Stimulated activated naive CD4-positive, alpha-beta T cell (primary cell): ENCODE data around the gene HTN1.
"Not testable (repeated sequence)": the region's sequence is repeated elsewhere in the genome, so short reads cannot be mapped to it uniquely, and the experiment has no call there.

ENCODE experiments used
- DNase-seq, 6 experiments: peaks; one replicate each; lab custom pipeline; 2025; lab: John Stamatoyannopoulos, UW

HTN1 gene

DNA sequence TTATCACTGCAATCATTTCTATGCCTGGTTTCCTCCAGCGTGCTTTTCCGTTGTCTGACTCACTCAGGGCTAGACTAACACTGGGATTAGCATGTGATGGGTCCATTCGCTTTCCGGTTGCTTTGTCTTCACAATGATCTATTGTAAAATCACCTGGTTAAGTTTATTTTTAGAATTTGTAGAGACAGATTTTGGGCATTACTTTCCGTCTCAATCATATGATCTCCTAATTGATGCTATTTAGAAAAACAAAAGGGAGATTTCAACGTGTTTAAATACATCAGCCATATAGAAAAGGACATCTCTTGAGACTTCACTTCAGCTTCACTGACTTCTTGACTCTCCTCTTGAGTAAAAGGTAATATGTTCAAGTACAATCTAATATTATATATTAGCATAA is at the start of gene HTN1:
TSS of gene HTN1 (plus strand) at position 301 of the 400 bp plus-strand sequence. CDS start 2,639 bp downstream, outside the sequence.
- not testable (repeated sequence) for DNase-seq

DNA sequence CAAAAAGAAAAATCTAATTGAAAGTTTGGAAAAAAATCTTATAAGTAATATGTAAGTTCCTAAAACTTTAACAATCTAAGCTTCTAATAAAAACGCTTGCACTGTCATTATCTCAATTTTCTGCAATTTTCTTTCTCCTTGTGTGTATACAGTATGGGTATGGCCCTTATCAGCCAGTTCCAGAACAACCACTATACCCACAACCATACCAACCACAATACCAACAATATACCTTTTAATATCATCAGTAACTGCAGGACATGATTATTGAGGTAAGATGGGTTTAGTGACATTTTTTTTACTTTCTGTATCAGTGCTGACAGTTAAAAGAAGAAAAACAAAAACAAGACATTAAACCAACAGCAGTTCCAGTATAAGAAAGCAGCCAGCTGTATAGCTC is 49.5 kb upstream of the HTN1 start:
- DNase-seq: no peak

DNA sequence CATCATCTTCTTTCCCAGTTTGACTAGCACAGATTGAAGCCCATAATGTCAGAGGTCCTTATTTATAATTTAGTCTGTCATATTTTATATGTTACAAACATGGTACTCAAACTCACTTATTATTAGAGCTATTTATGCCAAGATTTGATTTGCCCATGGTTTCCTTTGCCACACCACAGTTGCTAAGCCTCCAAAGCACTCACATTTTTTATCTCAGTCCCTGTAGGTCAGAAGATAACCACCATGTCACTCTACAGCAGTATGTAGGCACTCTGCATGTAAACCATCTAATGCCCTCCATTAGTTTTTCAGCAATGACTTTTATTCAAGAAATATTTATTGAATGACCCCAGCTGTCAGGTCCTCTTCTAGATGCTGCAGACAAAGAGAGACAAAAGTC is 47.7 kb upstream of the HTN1 start:
- no peak for DNase-seq

DNA sequence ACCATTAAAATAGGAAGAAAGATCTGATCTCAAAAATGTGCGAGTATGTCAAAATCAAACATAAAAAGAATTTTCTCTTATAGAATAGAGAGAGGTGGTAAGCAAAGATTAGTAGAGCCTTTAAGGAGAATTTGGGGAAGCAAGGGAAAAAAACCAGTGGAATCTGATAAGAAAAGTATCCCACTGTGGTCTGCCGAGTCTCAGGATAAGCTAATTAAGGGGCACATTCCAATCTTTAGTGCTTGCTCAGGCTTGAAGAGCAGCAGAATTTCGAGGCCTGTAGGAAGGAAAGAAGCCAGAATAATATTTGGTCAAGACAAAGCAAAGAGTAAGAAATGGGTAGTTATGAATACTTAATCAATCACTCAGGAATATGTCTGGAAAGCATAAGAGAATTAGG is 41.5 kb upstream of the HTN1 start:
- DNase-seq: no peak

DNA sequence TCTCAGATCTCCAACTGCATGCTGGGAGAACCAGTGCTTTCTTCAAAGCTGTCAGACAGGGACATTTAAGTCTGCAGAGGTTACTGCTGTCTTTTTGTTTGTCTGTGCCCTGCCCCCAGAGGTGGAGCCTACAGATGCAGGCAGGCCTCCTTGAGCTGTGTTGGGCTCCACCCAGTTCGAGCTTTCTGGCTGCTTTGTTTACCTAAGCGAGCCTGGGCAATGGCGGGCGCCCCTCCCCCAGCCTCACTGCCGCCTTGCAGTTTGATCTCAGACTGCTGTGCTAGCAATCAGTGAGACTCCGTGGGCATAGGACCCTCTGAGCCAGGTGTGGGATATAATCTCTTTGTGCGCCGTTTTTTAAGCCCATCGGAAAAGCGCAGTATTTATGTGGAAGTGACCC is 31.2 kb upstream of the HTN1 start:
- DNase-seq: not testable (repeated sequence)

DNA sequence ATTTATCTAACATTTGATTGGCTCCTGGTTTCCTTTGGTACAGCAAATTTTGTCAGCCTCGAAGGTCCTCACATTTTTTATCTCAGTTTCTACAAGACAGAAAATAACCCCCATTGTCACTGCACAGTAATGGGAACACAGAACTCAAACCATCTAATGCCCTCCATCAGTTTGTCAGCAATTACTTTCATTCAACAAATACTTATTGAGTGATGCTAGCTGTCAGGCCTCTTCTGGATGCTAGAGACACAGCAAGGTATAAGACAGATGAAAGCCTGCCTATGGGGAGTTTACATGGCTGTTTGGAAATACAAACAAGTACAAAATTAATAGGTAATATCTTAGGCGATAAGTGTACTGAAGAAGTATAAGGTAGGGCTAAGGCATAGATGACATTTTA is 27.0 kb upstream of the HTN1 start:
- no peak for DNase-seq

DNA sequence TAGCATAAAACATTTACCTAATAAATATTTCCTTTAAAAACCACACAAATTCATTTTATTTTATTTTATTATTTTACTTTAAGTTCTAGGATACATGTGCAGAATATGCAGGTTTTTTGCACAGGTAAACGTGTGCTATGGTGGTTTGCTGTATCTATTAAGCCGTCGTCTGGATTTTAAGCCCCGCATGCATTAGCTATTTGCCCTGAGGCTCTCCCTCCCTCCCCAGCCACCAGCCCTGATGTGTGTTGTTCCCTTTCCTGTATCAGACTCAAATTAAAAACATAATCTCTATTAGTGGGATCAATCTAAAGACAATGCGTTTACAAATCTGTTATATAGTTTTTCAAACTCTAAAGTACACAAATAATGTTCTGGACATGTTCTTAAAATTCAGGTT is 23.2 kb upstream of the HTN1 start:
- no peak for DNase-seq

DNA sequence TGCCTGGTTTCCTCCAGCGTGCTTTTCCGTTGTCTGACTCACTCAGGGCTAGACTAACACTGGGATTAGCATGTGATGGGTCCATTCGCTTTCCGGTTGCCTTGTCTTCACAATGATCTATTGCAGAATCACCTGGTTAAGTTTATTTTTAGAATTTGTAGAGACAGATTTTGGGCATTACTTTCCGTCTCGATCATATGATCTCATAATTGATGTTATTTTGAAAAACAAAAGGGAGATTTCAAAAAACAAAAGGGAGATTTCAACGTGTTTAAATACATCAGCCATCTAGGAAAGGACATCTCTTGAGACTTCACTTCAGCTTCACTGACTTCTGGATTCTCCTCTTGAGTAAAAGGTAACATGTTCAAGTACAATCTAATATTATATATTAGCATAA is 22.1 kb upstream of the HTN1 start, which contains the start of gene HTN3:
TSS of gene HTN3 (plus strand) at position 301 of the 400 bp plus-strand sequence. CDS start 2,282 bp downstream, outside the sequence.
- not testable (repeated sequence) for DNase-seq

DNA sequence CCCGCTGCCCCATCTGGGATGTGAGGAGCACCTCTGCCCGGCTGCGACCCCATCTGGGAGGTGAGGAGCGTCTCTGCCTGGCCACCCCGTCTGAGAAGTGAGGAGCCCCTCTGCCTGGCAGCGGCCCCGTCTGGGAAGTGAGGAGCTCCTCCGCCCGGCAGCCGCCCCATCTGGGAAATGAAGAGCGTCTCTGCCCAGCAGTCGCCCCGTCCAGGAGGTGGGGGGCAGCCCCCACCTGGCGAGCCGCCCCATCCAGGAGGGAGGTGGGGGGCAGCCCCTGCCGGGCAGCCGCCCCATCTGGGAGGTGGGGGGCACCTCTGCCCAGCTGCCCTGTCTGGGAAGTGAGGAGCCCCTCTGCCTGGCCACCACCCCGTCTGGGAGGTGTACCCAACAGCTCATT is 12.7 kb upstream of the HTN1 start:
- DNase-seq: not testable (repeated sequence)

DNA sequence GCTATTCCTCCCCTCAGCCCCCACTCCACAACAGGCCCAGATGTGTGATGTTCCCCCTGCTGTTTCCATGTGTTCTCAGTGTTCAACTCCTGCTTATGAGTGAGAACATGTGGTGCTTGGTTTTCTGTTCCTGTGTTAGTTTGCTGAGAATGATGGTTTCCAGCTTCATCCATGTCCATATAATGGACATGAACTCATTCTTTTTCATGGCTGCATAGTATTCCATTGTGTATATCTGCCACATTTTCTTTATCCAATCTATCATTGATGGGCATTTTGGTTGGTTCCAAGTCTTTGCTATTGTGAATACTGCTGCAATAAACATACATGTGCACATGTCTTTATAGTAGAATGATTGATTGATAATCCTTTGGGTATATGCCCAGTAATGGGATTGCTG is 10.3 kb upstream of the HTN1 start:
- not testable (repeated sequence) for DNase-seq

DNA sequence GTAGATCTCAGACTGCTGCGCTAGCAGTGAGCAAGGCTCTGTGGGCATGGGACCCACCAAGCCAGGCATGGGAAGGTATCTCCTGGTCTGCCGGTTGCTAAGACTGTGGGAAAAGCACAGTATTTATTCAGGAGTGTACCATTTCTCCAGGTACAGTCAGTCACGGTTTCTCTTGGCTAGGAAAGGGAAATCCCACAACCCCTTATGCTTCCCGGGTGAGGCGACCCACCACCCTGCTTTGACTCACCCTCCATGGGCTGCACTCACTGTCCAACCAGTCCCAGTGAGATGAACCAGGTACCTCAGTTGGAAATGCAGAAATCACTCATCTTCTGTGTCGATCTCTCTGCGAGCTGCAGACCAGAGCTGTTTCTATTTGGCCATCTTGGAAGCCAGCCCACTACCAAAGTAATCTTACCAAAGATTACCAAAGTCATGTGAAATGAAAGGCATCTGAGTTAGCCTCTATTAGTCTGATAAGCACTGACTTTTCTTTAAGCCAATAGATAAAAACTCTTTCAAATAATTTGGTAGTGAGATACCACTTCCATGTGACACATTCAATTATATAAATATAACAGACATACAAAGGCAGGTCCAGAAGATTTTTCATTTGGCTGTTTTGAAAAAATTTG is 8.5 kb upstream of the HTN1 start:
- no peak for DNase-seq

DNA sequence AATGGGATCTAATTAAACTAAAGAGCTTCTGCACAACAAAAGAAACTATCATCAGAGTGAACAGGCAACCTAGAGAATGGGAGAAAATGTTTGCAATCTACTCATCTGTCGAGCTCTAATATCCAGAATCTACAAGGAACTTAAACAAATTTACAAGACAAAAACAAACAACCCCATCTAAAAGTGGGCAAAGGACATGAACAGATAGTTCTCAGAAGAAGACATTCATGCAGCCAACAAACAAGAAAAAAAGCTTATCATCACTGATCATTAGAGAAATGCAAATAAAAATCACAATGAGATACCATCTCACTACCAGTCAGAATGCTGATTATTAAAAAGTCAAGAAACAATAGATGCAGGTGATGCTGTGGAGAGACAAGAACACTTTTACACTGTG is 6.3 kb downstream of the HTN1 start:
- DNase-seq: not testable (repeated sequence)

DNA sequence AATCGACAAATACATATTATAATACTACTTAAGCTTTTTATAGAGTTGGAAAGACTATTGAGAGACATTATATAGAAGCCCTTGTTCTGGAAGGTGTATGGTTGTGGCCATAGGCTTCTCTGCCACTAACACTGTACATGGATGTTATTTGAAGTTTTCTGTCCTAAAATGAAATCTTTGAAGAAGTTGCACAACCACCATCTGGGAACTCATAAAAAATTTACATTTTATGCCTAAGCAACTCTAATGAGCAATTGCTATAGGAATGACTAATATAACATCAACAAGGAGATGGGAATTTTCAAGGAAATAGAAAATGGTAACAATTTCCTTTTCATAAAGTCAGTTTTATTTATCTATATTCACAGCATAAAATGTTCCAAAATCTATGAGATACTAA is 7.4 kb downstream of the HTN1 start:
- no peak for DNase-seq

DNA sequence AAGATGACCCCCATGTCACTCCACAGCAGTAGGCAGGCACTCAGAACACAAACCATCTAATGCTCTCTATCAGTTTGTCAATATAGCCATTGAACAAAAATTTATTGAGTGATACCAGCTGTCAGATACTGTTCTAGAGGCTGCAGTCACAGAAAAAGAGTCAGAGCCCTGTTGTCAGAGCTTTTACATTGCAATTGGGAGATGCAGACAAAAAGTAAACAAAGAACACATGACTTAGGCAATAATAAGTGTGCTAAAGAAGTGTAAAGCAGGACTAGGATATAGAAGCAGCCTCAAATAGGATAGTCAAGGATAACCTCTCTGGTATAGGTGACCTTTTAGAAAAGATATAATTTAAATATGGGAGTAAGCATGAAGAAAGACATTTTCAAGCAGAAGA is 8.9 kb downstream of the HTN1 start:
- DNase-seq: no peak

DNA sequence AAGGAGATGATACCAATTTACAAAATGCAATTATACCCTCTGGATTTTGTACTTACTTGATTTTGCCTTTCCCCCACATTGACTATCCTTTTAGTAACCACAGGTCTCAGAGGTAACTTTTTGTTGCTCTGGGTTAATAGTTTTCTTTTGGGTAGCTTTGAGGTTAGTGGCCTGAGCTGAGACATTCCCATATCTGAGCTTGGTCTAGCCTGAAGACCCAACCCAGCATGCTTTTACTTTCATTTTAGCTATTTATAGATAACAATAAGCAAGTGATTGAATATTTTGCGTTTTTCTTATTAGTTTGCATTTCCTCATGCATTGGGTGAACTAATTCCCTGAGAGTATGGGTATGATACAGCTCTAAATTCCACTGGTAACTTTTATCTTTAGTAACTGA is 11.8 kb downstream of the HTN1 start:
- no peak for DNase-seq

DNA sequence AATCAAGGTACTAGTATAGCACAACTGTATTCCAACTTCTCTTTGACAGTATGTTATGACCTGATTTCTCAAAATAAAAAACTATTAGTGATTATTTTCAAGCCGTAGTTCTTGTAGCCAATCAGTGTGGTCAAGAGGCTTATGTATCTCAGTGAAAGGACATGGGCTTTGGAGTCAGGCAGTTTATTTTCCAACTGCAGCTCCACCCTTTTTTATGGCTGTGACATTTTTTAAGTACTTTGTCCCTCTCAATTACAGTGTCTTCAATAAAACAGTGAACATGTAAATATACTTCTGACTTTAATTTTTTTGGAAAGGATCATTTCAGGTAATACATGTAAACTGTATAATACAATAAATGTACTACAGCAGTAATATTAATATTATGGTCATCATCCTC is 30.0 kb downstream of the HTN1 start:
- DNase-seq: no peak

DNA sequence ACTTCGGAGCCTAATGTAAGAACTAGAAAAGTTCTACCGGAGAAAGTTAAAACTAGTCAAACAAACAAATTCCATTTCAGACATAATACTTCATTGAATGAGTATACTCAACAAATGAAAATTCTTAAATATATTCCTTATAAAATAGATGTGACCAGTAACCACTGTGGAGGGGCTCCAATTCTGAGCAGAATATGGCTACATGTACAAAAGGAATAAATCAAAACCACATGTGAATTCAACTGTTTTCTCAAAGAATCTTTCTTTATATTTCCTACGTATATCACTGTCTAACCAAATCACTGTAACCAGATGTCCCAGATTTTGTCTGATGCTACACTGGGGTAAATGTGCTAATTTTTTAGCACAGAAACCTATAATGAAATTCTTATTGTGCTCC is 49.0 kb downstream of the HTN1 start:
- DNase-seq: no peak
